ENCODE measurements around the gene MADCAM1.

DNA sequence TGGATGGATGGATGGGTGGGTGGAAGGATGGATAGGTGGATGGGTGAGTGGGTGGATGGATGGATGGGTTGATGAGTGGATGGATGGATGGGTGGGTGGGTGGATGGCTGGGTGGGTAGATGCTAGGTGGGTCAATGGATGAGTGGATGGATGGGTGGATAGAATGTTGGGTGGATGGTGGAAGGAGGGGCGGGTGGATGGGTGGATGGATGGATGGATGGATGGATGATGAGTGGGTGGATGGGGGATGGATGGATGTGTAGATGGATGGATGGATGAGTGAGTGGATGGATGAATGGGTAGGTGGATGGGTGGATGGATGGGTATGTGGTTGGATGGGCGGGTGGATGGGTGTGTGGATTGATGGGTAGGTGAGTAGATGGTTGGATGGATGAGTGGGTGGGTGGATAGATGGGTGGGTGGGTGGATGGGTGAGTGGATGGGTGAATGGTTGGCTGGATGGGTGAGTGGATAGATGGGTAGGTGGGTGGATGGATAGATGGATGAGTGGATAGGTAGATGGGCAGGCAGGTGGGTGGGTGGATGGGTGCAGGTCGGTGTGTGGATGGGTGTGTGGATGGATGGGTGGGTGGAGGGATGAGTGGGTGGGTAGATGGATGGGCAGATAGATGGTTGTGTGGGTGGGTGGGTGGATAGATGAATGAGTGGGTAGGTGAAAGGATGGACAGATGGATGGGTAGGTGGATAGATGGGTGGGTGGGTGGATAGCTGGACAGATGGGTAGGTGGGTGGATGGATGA lies 31.1 kb upstream of the MADCAM1 start:
- no peak for TF ChIP-seq GATA2 (IDR thresholded peaks at IDR 0.05; ENCODE audit: low read depth, low read length)
- no peak for TF ChIP-seq GATA3 (IDR thresholded peaks at IDR 0.05; ENCODE audit: low read depth, low read length)
